ENCODE results near the gene TRAF3. TPM values are rescaled to one million over a fixed set of nuclear protein-coding genes. Genes with fewer than 3 reads are reported as not detected.
A peak's percentile ranks its signal among the peaks of the same experiment; 100 is the strongest.

TRAF3 gene
- total RNA-seq, 1 experiment from 2014 or later: 25.3 TPM

- Mint-ChIP-seq H3K4me1 (ENCODE audit: insufficient read depth, unreplicated experiment) (peaks cover 17% of the 10 kb centered on the region), H3K4me3 (ENCODE audit: unreplicated experiment) (peak overlapping the region; percentile 84), H3K27ac (ENCODE audit: low read depth, unreplicated experiment) (peak overlapping the region; percentile 62), H3K36me3 (ENCODE audit: insufficient read depth, unreplicated experiment) (no peaks in the 10 kb centered on the region), H3K27me3 (ENCODE audit: insufficient read depth, unreplicated experiment) (no peaks in the 10 kb centered on the region), H3K9me3 (ENCODE audit: unreplicated experiment) (no peaks in the 10 kb centered on the region)
- POLR2A ChIA-PET: interaction anchor here (0.9 kb wide), 1 partner anchor 47 kb away, joined by 4 read pairs; no protein-coding TSS in a partner anchor
- CTCF ChIA-PET: no interaction called here
- intact Hi-C loops (cut with micrococcal nuclease): loop anchor here (10.0 kb wide), 1 partner anchor 87 kb away; no protein-coding TSS in a partner anchor
- no peak for DNase-seq (ENCODE audit: unreplicated experiment)
- no TSS peak for BruUV-seq (replicated peaks)
- TF ChIP-seq CTCF (IDR thresholded peaks at IDR 0.05; ENCODE audit: unreplicated experiment): no peak
Measured at GRCh38 chr14:102777711-102778337, 575 bp downstream of the TRAF3 start.

- Mint-ChIP-seq H3K9me3 (ENCODE audit: unreplicated experiment) (no peaks in the 10 kb centered on the region), H3K36me3 (ENCODE audit: insufficient read depth, unreplicated experiment) (no peaks in the 10 kb centered on the region), H3K27ac (ENCODE audit: low read depth, unreplicated experiment) (peak overlapping the region; percentile 62), H3K4me1 (ENCODE audit: insufficient read depth, unreplicated experiment) (peaks cover 17% of the 10 kb centered on the region), H3K27me3 (ENCODE audit: insufficient read depth, unreplicated experiment) (no peaks in the 10 kb centered on the region), H3K4me3 (ENCODE audit: unreplicated experiment) (peak overlapping the region; percentile 84)
- ChIA-PET CTCF (interaction anchor here (0.6 to 1.0 kb wide), 2 partner anchors 83 to 372 kb away, joined by 3 to 4 read pairs; no protein-coding TSS in a partner anchor), POLR2A (interaction anchor here (0.6 to 0.9 kb wide), 2 partner anchors 16 to 46 kb away, joined by 3 to 4 read pairs; no protein-coding TSS in a partner anchor)
- no peak for TF ChIP-seq CTCF (IDR thresholded peaks at IDR 0.05; ENCODE audit: unreplicated experiment)
- BruUV-seq (replicated peaks): TSS peak; percentile 62
- DNase-seq (ENCODE audit: unreplicated experiment): no peak
- intact Hi-C loops (cut with micrococcal nuclease): loop anchor here (10.0 kb wide), 1 partner anchor 86 kb away; no protein-coding TSS in a partner anchor
Measured at GRCh38 chr14:102778338-102779083, 1.3 kb downstream of the TRAF3 start.

GRCh38 chr14:102779084-102779462 is 1.8 kb downstream of the TRAF3 start:
- no TSS peak for BruUV-seq (replicated peaks)
- intact Hi-C loops (cut with micrococcal nuclease): loop anchor here (10.0 kb wide), 1 partner anchor 86 kb away; no protein-coding TSS in a partner anchor
- POLR2A ChIA-PET: interaction anchor here (0.9 kb wide), 1 partner anchor 35 kb away, joined by 3 read pairs; no protein-coding TSS in a partner anchor
- Mint-ChIP-seq H3K27me3 (ENCODE audit: insufficient read depth, unreplicated experiment) (no peaks in the 10 kb centered on the region), H3K4me3 (ENCODE audit: unreplicated experiment) (peak overlapping the region; percentile 84), H3K9me3 (ENCODE audit: unreplicated experiment) (no peaks in the 10 kb centered on the region), H3K27ac (ENCODE audit: low read depth, unreplicated experiment) (peak overlapping the region; percentile 62), H3K36me3 (ENCODE audit: insufficient read depth, unreplicated experiment) (no peaks in the 10 kb centered on the region), H3K4me1 (ENCODE audit: insufficient read depth, unreplicated experiment) (peaks cover 17% of the 10 kb centered on the region)
- CTCF ChIA-PET: interaction anchor here (0.6 to 1.0 kb wide), 2 partner anchors 83 to 371 kb away, joined by 3 to 4 read pairs; no protein-coding TSS in a partner anchor
- DNase-seq (ENCODE audit: unreplicated experiment): no peak
- TF ChIP-seq CTCF (IDR thresholded peaks at IDR 0.05; ENCODE audit: unreplicated experiment): no peak
